Measurements from ENCODE around the gene MYH15.

MYH15 gene

DNA sequence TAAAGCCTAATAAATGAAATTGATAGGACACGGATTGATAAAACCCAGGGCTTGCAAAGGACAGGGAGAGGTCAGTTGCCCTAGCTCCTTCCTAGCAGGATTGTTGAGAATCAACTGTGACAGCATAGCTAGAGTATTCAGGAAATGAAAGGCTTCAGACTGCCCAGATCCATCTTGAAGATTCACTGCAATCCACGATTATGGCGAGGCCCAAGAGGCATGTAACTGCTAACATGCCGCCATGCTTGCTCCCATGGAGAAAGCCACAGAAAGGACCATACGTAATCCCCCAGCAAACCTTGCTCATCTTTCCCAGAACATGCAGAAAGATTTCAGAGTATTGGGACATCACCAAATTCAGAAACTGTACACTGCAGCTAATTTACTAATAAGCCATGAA lies 41.3 kb downstream of the MYH15 start:
- DNase-seq = no peak

DNA sequence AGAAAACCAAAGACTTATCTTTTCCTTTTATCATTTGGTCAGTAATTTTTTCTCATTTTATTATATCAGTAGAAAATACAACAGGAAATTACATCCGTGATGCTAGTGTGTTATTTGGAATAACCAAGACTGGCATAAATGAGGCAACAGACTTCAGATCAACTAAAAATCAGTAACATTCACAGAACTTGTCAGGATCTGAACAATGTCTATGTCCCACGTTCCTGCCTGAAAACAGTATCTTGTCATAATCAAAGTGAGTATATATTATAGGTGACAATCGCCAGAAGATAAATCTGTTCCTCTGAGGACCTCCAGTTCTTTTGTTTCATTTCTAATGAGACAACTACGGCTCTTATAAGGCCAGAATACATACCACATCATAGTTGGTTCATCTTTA lies 41.8 kb downstream of the MYH15 start:
- no peak for DNase-seq

DNA sequence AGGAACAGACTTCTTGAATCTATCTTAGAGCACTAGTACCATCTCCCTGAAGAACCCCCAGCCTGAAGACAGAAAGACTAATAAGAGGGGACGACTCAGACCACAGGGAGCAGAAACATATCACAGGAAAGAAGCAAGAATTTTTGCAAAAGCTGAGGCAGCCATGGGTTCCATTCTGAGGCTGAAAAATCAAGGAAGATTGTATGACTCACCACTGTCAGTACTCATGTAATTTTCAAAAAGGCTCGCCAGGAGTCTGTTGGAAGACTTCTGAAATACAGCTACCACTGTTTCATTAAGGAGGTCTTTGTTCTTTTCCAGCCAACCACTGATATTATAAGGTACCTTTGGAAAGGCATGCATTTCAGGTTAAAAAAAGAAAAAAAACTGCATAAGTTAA lies 47.5 kb downstream of the MYH15 start:
- DNase-seq = no peak

DNA sequence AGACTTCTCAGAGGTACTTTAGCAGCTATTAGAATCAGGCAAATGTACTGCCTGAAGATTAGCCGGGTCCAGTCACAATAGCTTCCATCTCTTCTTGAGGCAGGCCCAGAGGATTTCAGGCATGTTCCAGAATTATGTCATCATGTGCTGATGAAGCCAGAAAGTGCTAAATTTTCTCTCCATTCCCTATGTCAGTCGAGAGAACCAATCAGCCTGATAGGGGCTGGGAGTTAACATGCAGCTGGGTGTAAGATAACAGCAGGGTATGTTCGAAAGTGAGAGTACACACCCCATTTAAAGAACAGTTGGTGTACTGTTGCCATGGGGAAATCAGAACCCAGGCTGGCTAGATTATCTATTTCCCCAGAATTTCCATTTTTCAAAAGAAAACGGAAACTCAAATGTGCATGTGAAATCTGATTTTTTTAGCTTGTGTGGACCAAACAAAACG lies 48.7 kb downstream of the MYH15 start:
- DNase-seq = no peak

DNA sequence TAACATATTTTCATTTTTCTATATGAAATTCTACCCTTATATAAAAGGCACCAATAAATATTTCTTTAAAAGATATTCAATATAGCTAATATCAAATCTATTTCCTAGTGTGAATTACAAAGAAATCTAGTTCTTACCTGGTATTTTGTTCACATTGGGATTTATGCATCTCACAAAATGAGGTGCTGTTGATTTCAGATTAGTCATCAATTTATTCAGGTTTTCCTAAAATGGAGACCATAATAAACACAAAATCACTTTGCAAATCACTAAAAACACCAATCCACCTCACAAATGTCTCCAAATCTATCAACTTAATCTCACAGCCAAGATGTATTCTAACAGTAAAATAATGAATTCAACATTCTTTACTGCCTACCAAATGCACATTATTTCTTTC lies 51.2 kb downstream of the MYH15 start:
- no peak for DNase-seq

DNA sequence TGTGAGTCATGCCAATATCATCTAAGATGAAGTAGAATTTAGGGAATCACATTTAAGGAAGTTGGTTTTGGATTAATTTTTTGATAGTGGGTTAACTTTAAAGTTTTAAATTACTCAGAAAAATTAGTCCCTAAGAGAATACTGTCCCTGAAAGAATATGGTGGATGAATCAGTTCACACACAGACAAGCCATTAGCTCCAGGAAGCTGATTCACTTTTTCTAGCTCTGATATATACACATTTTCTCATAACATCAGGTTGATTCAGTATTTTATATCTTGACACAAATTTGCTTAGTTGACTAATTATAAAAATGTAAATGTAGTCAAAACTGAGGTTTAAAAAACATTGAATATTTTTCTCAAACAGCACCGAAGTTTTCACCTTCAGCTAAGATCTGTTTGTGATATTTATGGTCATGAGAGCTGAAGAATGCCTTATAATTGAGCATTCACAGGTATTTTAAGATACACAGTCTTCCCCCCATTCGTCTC lies 55.1 kb downstream of the MYH15 start:
- DNase-seq = no peak

DNA sequence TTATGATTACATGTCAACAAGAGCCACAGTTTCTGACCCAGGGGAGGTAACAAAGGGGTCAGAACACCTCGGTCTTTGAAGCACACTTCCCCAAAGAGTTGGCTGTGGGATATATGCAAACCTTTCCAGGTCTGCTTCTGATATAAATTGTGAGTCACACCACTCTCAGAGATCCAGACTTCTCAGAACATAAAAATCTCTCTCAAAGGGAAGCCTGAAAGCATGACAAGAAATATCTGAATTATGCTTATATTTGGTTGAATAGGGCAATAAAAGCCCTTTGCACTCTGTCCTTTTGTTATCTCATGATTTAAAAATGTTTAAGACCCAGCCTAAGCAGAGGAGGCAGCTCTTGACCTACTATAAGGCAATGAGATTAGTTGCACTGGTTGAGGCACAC lies 56.8 kb downstream of the MYH15 start:
- DNase-seq = no peak

DNA sequence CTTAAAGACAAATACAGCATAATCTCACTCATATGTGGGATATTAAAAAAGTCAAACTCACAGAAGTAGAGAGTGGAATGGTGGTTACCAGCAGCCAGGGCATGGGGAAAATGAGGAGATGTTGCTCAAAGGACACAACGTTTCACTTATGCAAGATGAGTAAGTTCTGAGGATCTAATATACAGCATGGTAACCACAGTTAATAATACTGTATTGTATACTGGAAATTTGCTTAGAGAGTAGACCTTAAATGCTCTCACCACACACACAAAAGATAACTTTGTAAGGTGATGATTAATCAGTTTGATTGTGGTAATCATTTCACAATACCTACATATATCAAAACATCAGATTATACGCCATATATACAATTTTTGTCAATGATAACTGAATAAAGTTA lies 60.0 kb downstream of the MYH15 start:
- DNase-seq = no peak

DNA sequence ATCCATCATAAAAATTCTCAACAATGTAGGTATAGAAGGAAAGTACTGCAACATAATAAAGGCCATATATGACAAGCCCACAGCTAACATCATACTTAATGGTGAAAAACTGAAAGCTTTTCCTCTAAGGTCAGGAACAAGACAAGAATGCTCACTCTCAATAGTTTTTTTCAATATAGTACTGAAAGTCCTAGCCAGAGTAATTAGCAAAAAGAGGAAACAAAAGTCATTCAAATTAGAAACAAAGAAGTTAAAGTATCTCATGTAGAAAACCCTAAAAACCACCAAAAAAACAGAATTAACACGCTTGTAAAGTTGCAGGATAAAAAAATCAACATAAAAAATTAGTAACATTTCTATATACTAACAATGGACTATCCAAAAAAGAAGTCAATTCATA lies 61.8 kb downstream of the MYH15 start:
- DNase-seq = no peak

DNA sequence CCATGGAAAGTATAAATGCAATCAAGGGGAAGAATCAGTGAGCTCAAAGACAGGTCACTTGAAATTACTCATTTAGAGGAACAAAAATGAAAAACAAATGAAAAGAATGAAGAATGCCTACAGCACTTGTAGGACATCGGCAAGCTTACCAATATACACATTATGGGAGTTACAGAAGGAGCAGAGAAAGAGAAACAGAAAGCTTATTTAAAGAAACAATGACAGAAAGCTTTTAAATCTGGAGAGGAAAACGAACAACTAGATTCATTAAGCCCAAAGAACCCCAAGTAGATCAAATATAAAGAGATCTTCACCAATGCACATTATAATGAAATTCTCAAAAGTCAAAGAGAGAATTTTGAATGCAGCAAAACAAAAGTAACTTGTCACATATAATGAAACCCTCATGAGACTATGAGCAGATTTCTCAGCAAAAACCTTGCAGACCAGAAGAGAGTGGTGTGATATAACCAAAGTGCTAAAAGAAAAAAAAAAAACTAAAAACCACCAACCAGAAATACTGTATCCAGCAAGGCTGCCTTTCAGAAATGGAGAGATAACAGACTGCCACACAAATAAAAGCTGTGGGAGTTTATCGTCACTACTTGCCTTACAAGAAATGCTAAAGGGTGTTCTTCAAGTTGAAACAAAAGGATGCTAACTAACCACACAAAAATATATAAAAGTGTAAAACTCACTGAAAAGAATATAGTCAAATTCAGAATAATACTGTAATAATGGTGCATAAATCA lies 63.1 kb downstream of the MYH15 start:
- no peak for DNase-seq

DNA sequence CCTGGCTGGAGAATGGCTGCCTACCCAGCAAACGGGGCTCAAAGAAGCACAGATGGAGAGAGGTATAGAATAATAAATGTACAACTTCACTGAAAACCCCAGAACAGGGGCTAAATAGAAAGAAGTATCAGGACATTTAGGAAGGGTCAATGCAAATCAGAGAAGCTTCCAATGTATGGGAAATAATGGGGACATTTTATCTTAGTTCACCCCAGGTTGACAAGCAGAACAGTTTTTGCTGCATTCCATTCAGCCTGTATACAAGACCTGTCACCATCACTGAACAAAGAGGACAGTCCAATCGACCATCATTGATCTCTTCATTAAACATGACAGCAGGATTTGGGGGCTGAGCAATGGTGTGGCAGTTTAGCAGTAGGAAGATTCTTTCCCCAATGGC lies 68.1 kb downstream of the MYH15 start:
- no peak for DNase-seq

DNA sequence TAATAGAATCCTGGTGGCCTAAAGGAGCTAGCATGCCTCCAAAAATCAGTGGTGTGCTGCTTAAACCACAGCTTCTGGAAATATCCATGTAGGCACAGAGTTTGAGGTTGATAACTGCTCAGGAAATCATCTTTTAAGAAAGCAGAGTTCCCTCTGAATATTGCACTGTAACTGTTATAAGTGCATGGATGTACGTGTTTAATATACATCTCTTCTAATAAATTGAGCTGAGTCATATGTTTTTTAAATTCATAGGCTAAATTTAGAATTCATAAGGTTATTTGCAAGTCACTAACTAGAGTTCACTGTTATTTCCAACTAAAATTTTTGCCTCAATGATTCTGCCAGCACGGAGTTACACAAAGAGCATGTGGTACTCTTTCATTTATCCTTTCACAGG lies 68.9 kb downstream of the MYH15 start:
- DNase-seq = no peak

DNA sequence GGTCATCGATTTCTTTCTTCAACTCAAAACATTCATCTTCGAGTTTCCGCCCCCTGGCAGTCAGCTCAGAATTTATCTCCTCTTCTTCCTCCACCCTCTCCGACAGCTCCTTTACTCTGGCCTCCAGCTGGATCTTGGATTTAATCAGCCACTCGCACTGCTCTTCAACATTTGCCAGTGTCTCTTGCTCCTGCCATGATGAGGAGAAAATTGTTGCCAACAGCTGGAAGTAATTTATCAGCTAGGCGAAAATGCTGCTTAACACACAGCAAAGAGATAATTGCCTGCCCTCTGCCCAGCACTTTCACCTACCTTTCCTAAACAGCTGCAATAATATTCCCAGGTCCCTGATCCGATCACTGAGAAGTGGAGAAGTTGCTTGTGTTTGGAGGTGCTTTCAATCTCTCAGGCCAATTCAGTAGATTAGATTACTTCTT lies 69.3 kb downstream of the MYH15 start:
- DNase-seq = no peak

DNA sequence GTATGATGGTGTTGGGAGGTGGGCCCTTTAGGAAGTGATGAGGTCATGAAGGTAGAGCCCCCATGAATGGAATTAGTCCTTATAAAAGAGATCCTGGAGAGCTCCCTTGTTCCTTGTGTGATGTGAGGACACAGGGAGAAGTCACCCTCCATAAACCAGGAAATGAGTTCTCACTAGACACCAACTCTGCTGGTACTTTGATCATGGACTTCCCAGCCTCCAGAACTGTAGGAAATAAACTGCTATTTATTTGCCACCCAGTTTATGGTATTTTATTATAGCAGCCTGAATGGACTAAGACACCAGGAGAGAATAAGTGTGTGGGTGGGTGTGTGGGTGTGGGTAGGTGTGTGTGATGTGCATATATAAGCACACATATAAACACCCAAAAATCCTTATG lies 71.9 kb downstream of the MYH15 start:
- DNase-seq = no peak

DNA sequence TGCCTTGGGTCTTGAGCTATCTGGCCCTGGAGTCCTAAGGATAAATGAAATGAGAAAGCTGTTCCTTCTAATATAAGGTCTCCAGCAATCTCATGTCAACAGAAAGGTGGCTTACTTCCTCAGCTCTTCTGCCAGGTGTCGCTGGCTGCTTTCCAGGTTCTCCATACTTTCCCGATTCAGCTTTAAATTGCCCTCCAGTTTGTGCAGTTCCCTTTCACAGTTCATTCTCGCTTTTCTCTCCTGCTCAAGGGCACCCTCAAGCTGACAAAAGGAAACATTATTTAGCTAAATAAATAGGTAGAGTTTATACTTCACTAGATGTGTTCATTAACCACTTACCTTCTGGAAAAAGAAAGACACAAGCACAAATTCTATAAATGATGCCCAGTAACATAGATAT lies 73.0 kb downstream of the MYH15 start:
- no peak for DNase-seq

DNA sequence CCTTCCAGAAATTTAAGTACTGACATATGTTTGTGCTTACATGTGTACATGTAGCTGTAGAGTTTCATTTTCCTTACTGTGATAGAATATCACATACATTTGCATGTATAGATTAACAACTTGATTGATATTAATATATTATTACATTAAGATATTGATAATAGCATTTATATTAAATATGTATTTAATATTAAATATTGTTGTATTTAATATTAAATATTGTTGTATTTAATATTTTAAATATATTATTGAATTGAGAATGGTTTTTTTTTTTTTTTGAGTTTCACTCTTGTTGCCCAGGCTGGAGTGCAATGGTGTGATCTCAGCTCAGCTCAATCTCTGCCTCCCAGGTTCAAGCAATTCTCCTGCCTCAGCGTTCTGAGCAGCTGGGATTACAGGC lies 76.5 kb downstream of the MYH15 start:
- DNase-seq = no peak

DNA sequence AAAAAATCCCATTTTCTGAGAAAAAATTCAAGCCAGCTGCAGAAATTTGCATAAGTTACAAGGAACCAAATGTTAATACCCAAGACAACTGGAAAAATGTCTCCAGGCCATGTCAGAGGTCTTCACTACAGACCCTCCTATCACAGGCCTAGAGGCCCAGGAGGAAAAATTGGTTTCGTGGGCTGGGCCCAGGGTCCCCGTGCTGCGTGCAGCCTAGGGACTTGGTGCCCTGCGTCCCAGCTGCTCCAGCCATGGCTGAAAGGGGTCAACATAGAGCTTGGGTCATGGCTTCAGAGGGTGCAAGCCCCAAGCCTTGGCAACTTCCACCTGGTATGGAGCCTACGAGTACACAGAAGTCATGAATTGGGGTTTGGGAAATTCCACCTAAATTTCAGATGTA lies 78.0 kb downstream of the MYH15 start:
- no peak for DNase-seq

DNA sequence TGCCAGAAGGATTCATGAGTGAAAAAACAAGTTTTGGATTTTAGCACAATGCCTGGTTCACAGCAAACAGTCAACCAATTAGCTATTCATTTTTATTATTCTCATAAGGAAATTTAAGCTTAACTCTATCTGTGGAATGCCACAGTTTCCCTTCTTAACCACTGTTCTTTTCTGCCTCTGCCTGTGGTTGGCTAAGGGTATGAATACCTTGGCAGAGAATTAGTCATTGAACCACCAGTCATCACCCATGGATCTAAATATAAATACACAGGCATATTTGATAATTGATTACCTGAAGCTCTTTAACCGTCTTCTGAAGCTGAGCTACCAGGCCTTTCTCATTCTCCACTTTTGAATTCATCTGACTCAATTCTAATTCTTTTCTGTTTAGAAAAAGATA lies 79.9 kb downstream of the MYH15 start:
- no peak for DNase-seq

DNA sequence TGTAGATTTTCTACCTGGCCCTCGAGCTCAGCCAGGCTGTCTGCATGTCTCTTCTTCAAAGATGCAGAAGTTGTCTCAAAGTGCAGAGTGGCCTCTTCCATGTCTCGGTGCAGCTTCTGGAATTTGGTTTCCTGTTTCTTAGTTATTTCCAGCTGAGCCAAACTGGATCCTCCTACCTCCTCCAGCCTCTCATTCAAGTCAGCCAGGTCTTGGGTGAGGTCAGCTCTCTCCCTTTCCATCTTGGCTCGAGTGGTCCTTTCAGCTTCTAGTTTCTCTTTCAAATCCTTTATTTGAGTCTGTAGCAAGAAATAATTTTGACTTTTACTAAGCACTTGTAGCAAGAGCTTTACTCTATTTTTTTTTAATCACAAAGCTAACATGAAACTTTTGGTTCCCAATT lies 81.8 kb downstream of the MYH15 start:
- no peak for DNase-seq

DNA sequence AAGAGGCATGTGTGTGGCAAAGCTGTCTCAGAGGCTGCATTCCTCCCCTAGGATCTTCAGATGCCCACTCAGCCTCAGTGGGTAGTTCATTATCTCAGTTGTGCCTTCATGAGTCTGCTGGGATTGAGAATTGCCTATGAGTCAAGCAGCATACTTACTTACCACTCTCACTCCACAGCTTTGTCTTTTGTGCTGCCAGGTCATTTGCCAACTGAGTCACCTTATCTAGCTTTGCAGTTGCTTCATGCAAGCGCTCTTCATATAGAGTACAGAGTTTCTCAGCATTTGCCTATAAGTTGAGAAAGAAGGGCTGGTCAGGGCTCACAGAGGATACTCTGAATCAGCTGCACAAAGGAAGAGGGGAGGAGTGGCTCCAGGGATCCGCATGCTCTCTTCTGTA lies 89.5 kb downstream of the MYH15 start:
- no peak for DNase-seq

DNA sequence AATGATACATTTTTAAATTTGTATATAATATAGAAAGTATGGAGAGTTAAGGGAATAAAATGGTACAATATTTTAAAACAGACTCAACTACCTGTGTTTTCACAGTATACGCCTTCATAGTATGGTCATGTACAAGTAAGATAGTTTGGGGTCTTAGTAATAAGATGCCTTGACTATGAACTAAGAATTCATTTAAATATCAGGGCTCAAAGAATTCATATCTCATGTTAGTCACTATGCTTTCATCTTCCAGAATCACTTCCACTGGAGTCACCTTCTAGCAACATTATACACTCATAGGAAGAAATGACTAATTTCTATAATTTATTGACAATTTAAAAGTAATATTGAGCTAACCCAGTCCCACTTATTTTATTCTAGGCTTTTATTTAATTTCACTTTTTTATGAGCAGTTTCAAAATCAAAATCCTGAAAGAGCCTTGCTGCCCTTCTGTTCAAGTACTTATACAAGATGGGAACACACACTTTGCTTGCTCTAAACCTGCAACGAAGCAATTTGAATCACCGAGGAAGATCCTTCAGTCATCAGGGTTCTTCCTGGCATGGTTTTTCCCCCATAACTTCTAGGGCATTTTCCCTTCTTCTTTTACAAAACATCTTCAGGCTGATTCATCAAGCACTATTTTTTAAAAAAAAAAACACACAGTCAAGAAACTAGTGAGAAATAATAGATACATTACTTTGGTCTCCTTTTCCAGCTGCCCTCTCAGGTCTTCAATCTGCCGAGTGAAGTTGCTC lies 94.1 kb downstream of the MYH15 start:
- no peak for DNase-seq

DNA sequence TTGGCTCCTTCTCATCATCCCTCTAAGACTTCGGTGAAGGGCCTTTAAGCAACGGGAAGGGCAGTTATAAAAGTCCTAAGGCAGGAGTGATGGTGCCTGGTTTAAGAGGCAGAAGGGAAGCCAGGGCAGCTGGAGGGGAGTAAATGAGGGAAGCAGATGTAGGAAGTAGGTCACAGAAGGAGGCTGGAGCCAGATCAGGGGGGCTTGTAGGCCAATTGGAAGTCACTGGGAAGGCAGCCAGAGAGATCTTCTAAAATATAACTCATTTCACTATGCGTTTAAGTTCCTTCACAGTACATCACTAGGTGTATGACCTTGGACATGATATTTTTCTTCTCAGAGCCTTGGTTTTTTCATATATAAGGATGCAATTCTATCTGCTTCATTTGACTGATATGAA lies 94.7 kb downstream of the MYH15 start:
- no peak for DNase-seq

DNA sequence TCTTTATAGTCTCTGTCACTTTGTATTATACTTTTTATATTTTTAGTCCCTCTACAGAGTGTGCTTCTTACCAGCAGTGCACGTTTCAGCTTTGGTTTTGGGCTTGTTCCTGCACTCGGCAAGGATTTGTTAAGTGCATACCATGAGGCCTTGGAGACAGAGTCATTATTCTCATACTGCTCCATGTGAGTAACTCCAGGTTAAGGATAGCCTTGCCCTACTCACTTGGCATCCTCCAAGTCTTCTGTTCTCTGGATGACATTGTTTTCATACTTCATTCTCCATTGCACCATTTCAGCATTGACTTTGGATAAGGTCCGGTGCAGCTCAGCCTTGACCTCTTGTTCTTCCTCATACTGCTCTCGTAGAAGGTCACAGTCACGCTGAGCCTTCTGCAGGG lies 96.4 kb downstream of the MYH15 start:
- DNase-seq = no peak

DNA sequence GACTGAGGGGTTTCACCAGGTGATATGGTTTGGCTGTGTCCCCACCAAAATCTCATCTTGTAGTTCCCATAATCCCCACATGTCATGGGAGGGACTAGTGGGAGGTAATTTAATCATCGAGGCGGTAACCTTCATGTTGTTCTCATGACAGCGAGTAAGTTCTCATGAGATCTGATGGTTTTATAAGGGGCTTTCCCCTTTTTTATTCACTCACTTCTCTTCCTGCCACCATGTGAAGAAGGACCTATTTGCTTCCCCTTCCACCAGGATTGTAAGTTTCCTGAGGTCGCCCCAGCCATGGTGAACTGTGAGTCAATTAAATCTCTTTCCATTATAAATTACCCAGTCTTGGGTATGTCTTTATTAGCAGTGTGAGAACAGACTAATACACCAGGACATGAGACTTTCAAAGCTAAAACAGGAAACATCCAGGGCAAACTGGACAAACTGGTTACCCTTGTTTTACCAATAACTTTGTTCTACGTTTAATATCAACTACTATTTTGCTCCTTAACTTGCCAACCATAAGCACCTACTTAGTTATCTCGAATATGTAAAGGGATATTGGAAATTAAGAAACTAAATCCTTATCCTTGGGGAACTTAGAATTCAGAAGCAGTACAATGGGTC lies 98.2 kb downstream of the MYH15 start:
- DNase-seq = no peak

Data from CD4-positive, alpha-beta T cell treated with Interferon alpha-2 for 1 hour (primary cell).